HUDEP-2 (cell line): ENCODE data around the gene MARK2.
A peak's percentile ranks its signal among the peaks of the same experiment; 100 is the strongest.
"Not testable (repeated sequence)": the region's sequence is repeated elsewhere in the genome, so short reads cannot be mapped to it uniquely, and the experiment has no call there.

Source experiments
- DNase-seq, 76 experiments: peaks; one replicate each; lab custom pipeline; 2025; ENCODE audit not compliant: unreplicated experiment in 76 of 76; lab: John Stamatoyannopoulos, UW

Gene MARK2

GRCh38 chr11:63838678-63839507 lies at the start of gene MARK2:
MARK2 (plus strand) TSS chr11:63839110; CDS start chr11:63839507, 397 bp downstream.
- peak; percentile 65 to 100 (median 97) for DNase-seq

GRCh38 chr11:63791495-63792167 lies 47.3 kb upstream of the MARK2 start:
- no peak for DNase-seq

GRCh38 chr11:63793161-63793560 lies 45.7 kb upstream of the MARK2 start:
- no peak for DNase-seq

- DNase-seq, result no peak
Observed at GRCh38 chr11:63795066-63795465, 43.8 kb upstream of the MARK2 start.

- no peak for DNase-seq
Observed at GRCh38 chr11:63800921-63801320, 38.0 kb upstream of the MARK2 start.

GRCh38 chr11:63802637-63803414 lies 36.1 kb upstream of the MARK2 start:
- peak in 2 of 76 experiments; percentile 1 to 7 for DNase-seq

GRCh38 chr11:63804259-63804658 lies 34.7 kb upstream of the MARK2 start:
- DNase-seq, result no peak

GRCh38 chr11:63805844-63806415 lies 33.0 kb upstream of the MARK2 start:
- no peak for DNase-seq

GRCh38 chr11:63810383-63810782 lies 28.5 kb upstream of the MARK2 start:
- DNase-seq, result not testable (repeated sequence)

GRCh38 chr11:63811522-63811921 lies 27.4 kb upstream of the MARK2 start:
- DNase-seq, result no peak

GRCh38 chr11:63813035-63813562 lies 25.8 kb upstream of the MARK2 start, which contains the start of gene SPINDOC:
SPINDOC (plus strand) TSS chr11:63813456; CDS start chr11:63813687, 231 bp downstream.
- DNase-seq, result peak in 56 of 76 experiments; percentile 4 to 67 (median 38)

GRCh38 chr11:63813563-63814382 lies 25.1 kb upstream of the MARK2 start:
- peak in 2 of 76 experiments; percentile 15 to 27 for DNase-seq

GRCh38 chr11:63814383-63814736 lies 24.6 kb upstream of the MARK2 start:
- DNase-seq, result peak in 1 of 76 experiments; percentile 8

- DNase-seq, result no peak
Observed at GRCh38 chr11:63816166-63816565, 22.7 kb upstream of the MARK2 start.

- no peak for DNase-seq
Observed at GRCh38 chr11:63816732-63817131, 22.2 kb upstream of the MARK2 start.

GRCh38 chr11:63817758-63818498 lies 21.0 kb upstream of the MARK2 start:
- no peak for DNase-seq

GRCh38 chr11:63818609-63819008 lies 20.3 kb upstream of the MARK2 start:
- DNase-seq, result no peak

- no peak for DNase-seq
Observed at GRCh38 chr11:63821411-63821810, 17.5 kb upstream of the MARK2 start.
